Loucy (cell line): ENCODE data around the gene TRPT1.

Source experiments
- EZH2phosphoT487 ChIP-seq: fragments of 200-600 bp; IDR thresholded peaks from 2 replicates; pipeline ENCODE4 v1.6.1; 2018; ENCODE audit warnings: antibody characterized with exemption, mild to moderate bottlenecking, moderate library complexity, borderline replicate concordance
- TF ChIP-seq, protein P1 (sequence below): fragments of 200-600 bp; sonication (generic); conservative IDR thresholded peaks from 2 replicates; pipeline ENCODE4 v1.5.1; 2014; ENCODE audit warnings: mild to moderate bottlenecking, antibody characterized with exemption, low read length

DNA sequence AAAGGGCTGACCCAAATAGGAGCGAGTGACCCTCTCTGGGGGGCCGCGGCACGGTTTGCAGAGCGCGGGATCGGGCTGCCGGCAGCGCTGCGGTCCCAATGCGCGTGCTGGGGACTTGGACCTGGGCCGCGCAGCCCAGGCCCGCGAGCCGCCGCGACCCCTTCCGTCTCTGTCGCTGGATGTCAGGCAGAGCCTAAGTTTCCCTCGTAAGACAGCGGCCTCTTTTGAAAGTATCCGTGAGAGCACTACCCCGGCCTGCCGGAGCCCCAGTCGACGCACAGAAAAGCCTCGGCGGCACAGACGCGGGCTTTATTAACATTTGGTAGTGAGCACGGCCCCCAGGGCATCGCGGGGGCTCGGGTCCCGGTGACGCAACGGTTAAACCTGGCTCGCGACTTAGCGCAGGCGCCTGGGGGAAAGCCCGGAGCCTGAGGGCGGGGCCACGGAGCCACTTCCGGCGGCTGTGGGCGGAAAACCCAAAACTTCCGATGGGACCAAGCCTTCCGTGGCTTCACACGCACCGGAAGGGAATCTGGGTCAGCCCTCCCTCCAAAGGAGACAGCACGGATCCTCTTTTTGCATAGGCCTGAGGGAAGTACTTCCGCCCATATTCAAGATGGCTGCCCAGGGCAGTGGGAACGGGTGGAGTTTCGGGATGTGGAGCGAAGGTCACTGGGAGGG, 43.7 kb upstream of the TRPT1 start:
- TF ChIP-seq, protein P1, sequence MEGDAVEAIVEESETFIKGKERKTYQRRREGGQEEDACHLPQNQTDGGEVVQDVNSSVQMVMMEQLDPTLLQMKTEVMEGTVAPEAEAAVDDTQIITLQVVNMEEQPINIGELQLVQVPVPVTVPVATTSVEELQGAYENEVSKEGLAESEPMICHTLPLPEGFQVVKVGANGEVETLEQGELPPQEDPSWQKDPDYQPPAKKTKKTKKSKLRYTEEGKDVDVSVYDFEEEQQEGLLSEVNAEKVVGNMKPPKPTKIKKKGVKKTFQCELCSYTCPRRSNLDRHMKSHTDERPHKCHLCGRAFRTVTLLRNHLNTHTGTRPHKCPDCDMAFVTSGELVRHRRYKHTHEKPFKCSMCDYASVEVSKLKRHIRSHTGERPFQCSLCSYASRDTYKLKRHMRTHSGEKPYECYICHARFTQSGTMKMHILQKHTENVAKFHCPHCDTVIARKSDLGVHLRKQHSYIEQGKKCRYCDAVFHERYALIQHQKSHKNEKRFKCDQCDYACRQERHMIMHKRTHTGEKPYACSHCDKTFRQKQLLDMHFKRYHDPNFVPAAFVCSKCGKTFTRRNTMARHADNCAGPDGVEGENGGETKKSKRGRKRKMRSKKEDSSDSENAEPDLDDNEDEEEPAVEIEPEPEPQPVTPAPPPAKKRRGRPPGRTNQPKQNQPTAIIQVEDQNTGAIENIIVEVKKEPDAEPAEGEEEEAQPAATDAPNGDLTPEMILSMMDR: peak; percentile 31
- TF ChIP-seq EZH2phosphoT487: no peak
